Limb (tissue), 2 donors: ENCODE results near the gene VPS16.

Experiments used
- DNase-seq, 2 donors: peaks; one replicate each; pipeline ENCODE4 v3.0.0-alpha.2; 2016; ENCODE audit errors: extremely low spot score in 2 of 2

The VPS16 gene

DNA sequence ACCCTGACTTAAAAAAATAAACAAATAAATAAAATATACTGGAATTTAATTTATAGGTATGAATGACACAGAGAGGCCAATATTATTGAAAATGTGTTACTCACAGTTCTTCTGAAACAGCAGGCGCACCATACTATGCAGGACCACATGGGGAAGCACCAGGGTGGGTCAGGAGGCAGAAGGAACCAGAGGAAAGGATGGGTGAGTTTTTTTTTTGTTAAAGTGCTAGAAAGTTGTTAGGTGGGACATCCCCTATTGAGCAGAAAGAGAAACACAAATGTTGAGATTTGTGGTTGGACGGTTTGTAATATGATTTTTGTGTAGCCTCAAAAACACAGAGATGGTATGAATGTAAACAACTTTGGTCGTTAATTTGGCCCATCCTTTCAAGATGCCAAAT is 58.7 kb downstream of the VPS16 start:
- DNase-seq, result no peak

DNA sequence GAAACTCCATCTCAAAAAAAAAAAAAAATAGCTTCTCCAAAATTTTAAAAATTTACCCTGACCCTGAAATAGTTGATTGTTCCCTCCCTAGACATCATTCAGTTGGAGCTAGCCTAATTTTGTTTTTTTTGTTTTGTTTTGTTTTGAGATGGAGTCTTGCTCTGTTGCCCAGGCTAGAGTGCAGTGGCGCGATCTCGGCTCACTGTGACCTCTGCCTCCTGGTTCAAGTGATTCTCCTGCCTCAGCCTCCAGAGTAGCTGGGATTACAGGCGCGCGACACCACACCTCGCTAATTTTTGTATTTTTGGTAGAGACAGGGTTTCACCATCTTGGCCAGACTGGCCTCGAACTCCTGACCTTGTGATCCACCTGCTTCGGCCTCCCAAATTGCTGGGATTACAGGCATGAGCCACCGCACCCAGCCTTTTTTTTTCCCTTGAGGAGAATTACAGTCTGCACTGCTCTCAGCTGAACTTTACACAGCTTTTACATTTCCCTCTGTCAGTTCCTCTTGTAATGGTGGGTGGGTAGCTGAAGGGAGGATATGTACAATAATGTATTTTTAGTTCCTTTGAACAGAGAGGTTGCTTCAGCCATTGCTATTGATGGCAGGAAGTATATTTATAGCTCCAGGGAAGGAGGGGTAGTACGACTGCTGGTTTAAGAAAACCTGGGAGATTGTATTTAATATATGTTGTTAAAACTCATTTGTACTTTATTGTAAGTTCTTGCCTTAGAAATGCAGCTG is 60.5 kb downstream of the VPS16 start:
- DNase-seq, result no peak

DNA sequence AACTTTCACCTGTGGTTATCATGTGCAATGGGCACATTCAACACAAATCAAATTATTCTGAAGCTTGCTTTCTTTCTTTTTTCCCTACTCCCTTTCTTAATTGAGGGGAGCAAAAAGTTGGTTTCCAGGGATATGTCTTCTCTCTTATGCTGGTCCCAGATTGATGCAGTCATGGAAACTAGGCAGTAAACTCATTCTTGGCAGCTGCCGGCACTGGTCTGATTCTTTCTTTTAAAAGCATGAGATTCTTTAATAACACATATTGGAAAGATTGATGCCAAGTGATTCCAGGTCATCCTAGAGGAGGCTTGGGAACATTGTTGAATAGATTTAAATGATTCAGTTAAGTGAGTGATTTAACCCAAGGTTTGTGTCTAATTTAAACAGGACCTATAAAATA is 61.7 kb downstream of the VPS16 start:
- DNase-seq, result peak in 1 of 2 donors; percentile 63

DNA sequence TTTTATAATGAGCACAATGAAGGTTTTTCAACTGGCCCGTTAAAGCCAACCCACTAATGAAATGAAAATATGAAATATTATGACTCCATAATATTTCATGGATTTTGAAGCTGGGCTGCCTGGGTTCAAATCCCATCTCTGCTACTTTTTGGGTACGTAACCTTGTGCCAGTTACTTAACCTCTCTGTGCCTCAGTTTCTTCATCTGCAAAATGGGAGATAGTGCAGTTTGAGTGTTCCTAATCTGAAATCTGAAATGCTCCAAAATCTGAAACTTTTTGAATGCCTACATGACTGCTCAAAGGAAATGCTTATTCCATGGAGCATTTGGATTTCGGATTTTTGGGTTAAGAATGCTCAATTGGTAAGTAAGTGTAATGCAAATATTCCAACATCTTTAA is 62.3 kb downstream of the VPS16 start:
- DNase-seq, result no peak

DNA sequence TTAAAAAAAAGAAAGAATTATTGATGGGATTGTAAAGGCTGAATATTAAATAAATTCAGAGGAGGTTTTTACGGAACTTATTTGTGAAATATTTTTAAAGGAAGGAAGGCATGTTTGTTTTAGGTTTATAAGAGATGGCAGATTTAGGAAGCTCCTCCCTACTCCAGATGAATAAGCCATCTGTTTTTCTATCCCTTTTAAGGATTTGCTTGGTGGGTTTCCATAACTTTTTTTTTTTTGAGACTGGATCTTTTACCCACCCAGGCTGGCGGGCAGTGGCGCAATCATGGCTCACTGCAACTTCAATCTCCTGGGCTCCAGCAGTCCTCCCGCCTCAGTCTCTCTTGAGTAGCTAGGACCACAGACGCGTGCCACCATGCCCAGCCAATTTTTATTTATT is 63.1 kb downstream of the VPS16 start:
- no peak for DNase-seq

DNA sequence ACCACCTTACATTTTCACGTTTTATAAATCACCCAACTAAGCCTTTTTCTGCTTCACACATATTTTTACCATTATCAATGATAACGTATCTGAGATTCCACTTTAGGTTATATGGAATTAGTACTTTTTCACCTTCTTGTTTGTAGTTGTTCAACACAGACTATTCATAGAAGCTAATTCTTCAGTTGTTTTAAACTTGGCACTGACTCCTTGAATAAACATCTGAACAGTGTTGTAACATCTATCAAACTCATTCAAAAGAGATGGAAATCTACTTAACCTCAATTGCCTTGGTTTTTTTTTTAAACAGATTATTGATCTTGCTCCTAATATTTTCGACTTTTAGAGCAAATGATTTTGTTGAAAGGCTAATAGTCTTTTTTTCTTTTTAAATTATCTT is 67.0 kb downstream of the VPS16 start:
- DNase-seq, result no peak

DNA sequence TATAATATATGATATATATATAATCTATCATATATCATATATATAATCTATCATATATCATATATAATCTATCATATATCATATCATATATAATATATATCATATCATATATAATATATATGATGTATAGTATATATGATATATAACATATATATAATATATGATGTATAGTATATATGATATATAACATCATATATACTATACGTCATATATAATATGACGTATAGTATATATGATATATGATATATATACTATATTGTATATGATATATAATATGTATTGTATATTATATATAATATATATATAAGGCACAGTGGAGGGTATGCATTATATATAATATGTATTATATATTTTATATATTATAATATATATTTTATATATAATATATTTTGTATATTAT is 69.4 kb downstream of the VPS16 start:
- no peak for DNase-seq

DNA sequence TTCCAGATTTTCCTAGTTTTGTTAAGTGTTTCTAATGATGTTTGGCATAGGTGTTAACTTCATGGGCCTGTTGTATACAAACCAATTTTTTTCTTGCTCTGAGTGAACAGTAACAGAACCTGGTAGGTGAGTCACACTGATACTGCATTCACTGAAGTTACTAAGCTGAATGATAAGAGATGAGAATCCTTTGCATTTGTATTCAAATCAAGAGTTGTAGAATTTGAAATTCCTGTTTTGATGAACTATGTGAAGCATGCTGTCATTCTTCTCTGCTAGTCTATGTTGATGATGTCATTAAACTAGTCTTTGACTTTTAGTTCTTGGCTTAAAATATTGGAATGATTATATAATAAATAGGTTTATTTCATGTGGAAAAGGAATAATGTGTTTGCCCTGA is 70.7 kb downstream of the VPS16 start:
- no peak for DNase-seq

DNA sequence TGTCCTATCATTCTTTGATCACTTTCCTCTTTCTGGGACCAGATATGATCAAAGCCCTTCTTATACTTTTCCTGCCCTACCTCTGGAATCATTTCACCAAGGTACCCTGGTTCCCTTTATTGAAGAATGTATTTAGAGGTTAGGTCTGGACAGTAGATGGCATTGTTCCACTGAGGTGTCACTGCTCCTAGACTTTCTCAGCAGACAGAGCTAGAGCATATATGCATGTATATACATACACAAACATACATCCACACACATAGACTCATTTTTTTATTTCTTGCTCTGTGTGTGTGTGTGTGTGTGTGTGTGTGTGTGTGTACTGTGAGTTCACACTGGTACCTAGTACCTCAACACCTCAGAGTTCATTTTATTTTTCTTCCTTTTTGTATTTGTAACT is 73.6 kb downstream of the VPS16 start:
- no peak for DNase-seq
